Left ventricle myocardium superior (tissue), 1 donor: ENCODE measurements around the gene CCDC17. TPM values are rescaled to one million over a fixed set of nuclear protein-coding genes. Genes with fewer than 3 reads are reported as not detected.

Experiments
- ATAC-seq: fragments of 200-7000 bp; cut with Tn5 transposase; one replicate; pipeline ENCODE4 v1.9.1; 2020; ENCODE audit warnings: mild to moderate bottlenecking, moderate library complexity
- DNase-seq: peaks from one replicate; pipeline ENCODE4 v3.0.0-alpha.2; 2020
- intact Hi-C: fragments of 100-400 bp; cut with micrococcal nuclease; formaldehyde crosslinking; loops from one replicate; pipeline ENCODE4 v1.11.0; 2022
- long read RNA-seq: library from polyadenylated mRNA; unstranded; transcript quantifications from one replicate; pipeline ENCODE4 v2.0.0, GENCODE V29; 2021
- total RNA-seq: library from RNA; stranded (reverse); fragmentation: NEBNext Ultra II Directional; extraction: Animal tissue kit (Norgen Biotek cat#: 25700); gene quantifications from one replicate; pipeline ENCODE4 v1.2.1, GENCODE V29; 2021
- donor health status: DM: no; HTN: yes; CAD: no; lungs with severe emphysema.

Gene CCDC17
- 0.64 TPM for total RNA-seq
- long read RNA-seq = 0 reads

DNA sequence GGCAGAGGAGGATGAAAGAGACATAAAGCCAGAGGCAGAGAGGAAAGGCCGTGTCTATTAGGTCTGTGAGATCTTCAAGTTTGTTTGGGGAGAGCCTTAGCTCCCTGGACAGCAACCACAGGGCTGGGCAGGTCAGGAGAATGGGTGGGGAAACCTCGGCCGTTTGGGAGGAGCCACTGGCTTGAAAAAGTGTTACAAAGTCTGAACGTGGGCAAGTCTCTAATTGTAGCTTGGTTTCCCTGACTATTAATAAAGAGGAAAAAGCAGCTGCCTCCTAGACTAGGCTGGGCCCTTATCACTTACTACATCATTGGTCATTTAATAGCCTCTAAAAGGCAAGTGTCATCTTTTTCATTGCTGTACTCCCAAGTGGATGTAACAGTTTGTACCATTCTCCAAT, at the start of gene CCDC17:
Gene CCDC17 (minus strand): TSS at position 83 of the 400 bp plus-strand sequence. CDS start 145 bp downstream, outside the sequence.
- intact Hi-C loops = no loop called here
- no peak for ATAC-seq
- DNase-seq = no peak

DNA sequence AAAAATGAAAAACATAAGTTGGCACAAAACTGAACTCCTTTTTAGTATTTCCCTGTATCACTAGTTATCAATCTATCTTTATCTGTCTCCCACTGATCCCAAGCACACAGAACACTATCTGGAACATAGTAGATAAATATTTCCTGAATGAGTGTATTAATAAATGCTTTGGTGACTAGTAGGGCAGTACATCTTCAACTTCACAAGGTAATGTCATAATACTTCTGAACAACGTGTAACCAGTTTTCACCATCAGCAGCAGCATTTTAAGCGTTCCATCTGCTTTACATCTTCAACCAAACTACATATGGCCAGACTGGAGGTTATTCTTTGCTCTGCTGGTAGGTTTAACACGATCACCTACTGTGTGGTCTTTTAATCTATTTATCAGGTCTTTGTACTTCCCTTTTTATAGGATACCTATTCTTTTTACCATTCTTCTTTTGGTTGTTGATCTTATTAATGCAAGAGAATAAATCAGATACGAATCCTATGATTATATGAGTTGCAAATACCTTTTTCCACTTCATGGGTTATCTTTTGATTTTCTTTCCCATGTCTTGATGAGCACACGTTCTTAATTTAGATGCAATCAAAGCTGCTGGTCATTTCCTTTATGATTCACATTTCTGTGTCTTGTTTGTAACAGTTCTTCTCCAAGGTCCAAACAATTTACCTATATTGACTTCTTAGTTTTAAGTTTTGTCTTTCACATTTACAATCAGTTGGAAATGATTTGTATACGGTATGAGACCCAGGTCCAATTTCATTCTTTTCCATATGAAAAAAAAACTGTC, 46.2 kb upstream of the CCDC17 start:
- no peak for ATAC-seq
- DNase-seq = no peak
- intact Hi-C loops = no loop called here

DNA sequence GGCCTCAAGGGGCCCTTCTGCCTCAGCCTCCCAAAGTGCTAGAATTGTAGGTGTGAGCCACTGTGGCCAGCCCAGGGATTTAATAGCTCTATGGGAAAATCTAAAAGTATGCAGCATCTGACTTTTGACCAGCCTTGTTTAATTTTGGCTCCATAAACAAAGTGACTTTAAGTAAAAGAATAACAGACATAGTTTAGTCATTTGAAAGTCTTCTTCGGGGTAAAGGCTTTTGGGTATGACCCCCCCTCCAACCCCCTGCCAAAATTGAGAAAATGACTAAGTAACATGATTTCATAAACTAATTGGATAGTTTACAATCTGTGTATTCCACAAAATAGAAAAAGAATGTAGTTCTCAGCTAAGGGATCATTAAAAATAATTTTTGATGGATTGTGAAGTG, 45.5 kb upstream of the CCDC17 start:
- DNase-seq (no peak), ATAC-seq (no peak)
- intact Hi-C loops = no loop called here

GRCh38 chr1:45668526-45668925, 44.7 kb upstream of the CCDC17 start:
- no peak for DNase-seq
- intact Hi-C loops = no loop called here
- no peak for ATAC-seq

GRCh38 chr1:45667321-45668111, 43.7 kb upstream of the CCDC17 start:
- peak; percentile 50 for ATAC-seq
- intact Hi-C loops = no loop called here
- DNase-seq = no peak

DNA sequence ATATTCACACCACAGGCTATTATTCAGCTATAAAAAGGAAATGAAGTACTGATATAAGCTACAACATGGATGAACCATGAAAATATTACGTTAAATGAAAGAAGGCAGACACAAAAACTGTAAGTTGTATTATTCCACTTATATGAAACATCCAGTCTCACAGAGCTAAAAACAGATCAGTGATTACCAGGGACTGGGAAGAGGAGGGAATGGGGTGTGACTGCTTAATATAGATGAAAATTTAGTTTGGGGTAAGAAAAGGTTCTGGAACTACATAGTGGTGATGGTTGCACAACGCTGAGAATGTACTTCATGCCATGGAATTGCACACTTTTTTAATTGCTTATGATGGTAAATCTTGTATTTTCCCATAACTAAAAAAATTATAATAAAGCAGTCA, 43.0 kb upstream of the CCDC17 start:
- intact Hi-C loops = no loop called here
- ATAC-seq (peak; percentile 55), DNase-seq (no peak)

DNA sequence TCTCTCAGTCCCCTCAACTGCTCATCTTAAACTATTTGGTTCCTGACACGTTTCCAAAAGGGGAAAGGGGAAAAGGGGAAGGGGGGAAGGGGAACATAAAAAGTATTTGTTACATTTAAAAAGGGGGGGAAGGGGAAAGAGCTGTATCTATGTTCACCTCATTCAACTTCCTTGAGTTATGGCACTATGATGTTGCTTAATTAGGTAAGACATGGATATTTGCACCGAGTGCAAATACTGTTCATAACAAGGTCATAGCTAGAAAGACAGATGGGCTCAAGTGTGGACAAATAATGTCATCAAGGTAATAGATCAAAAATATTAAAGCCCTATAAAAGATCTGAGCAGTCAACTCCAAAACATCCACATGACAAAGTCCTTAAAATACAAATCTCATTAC, 36.5 kb upstream of the CCDC17 start:
- ATAC-seq = no peak
- intact Hi-C loops = no loop called here

GRCh38 chr1:45659222-45659621, 35.4 kb upstream of the CCDC17 start:
- ATAC-seq = no peak
- intact Hi-C loops = no loop called here
- DNase-seq = no peak

More for the DNA sequence above, 36.5 kb upstream of the CCDC17 start:
- no peak for DNase-seq

- ATAC-seq (no peak), DNase-seq (no peak)
- intact Hi-C loops = no loop called here
These were observed 34.3 kb upstream of the CCDC17 start for GRCh38 chr1:45658171-45658570.

DNA sequence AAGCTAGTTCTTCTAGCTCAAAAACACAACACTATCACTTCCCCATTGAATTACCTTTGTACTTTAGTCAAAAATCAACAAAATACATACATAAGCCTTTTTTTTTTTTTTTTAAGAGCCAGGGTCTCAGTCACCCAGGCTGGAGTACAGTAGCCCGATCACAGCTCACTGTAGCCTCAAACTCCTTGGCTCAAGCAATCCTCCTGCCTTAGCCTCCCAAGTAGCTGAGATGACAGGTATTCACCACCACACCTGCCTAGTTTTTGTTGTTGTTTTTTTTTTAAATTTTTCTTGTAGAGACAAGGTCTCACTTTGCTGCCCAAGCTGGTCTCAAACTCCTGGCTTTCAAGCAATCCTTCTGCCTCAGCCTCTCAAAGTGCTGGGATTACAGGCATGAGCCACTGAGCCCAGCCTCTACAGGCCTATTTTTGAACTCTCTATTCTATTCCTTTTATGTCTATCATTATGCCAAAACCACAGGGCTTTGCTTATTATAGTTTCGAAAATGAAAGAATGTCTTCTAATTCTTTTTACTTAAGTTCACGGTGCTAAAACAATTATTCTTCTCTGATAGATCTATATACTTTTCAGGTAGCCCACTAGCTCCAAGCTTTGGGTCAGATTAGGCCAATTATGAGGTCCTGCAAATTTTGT, 32.8 kb upstream of the CCDC17 start:
- ATAC-seq (no peak), DNase-seq (no peak)
- intact Hi-C loops = no loop called here

GRCh38 chr1:45654540-45655280, 30.9 kb upstream of the CCDC17 start:
- no peak for DNase-seq
- intact Hi-C loops = no loop called here
- ATAC-seq = no peak

DNA sequence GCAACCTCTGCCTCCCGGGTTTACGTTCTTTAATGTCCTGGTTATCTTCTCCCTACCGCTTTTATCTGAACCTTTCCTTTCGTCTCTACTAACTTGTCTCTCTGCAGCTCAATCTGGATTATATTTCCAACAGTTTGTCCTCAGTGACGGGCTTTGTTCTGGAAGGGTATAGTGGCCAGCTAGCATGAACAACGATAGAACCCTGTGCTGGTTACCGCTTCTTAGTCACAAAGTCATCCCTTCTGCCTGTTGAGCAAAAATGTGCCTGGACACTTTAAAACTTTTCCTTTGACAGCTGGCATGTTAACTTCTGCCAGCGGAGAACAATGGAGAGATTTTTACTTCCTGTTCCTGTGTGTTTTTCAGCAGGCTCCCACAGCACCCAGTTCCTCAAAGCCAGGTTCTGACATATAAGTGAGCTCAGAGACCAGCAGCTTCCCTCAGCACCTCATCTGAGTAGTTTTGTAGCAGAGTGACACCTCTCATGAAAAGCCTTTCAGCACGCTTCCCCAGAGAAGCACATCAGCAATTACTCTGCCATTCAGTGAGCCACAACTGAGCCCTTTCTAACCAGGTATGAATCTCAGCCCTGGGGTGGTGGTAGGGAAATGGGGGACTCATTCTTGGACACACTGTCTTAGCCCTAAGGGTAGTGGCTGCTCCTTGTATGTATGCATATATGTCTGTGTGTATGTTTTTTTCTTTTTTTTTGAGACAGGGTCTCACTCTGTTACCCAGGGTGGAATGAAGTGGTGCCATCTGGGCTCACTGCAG, 23.6 kb upstream of the CCDC17 start:
- peak; percentile 80 for ATAC-seq
- DNase-seq = no peak
- intact Hi-C loops = no loop called here

GRCh38 chr1:45644661-45645060, 20.8 kb upstream of the CCDC17 start:
- ATAC-seq = no peak
- intact Hi-C loops = no loop called here

DNA sequence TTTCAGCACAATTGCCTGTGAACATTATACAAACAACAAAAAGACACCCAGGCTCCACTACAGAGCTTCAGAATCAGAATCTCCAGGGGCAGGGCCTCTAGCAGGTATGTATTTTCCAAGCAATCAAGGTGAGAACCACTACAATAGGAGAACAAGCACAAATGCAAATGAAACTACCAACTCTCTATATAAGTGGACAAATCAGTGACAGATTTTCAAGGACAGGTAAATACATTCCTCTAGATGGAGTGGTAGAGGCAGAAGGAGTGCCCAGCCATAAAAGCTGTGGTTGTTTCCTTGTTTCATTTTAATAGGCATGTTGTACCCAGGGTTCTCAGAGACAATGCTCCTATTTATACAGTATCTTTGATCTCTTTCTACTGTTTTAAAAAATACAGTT, 20.1 kb upstream of the CCDC17 start:
- DNase-seq (no peak), ATAC-seq (peak; percentile 22)
- intact Hi-C loops = no loop called here

More at GRCh38 chr1:45644661-45645060, 20.8 kb upstream of the CCDC17 start:
- no peak for DNase-seq

DNA sequence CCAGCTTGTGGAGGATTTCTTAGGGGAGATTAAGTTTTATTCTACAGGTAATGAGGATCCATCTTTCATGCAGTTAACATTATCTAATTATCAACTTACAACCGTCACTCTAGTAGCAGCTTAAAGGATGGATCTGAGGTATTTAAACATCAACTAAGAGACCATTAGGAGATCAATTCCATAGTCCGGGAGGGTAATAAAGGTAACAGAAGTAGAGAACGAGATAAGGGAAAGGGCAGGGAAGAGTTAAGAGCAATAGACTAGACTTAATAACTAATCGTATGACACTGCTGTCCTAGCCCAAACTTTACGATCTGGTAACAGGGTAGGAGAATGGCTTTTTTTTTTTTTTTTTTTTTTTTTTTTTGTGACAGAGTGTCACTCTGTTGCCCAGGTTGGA, 19.5 kb upstream of the CCDC17 start:
- no peak for DNase-seq
- no peak for ATAC-seq
- intact Hi-C loops = no loop called here

GRCh38 chr1:45640293-45640692, 16.4 kb upstream of the CCDC17 start:
- DNase-seq (no peak), ATAC-seq (no peak)
- intact Hi-C loops = no loop called here

DNA sequence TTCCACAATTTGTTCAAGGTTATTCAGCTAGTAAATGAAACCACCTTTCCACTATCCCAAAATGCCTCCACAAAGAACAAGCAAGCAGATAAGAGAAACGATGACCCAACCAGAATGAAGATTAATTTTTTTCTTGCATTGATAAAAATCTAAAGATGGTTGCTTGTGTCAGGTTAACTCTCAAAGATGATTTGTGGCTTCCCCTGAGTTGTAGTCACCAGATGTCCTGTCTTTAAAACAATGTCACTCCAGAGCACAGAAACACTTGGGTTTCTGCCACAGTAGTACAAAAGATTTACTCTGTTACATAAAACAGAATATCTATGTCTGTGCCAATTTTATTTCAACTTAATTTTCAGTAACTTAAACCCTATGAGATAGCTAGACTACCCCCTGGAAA, 11.4 kb upstream of the CCDC17 start:
- intact Hi-C loops = no loop called here
- DNase-seq (no peak), ATAC-seq (peak; percentile 17)

DNA sequence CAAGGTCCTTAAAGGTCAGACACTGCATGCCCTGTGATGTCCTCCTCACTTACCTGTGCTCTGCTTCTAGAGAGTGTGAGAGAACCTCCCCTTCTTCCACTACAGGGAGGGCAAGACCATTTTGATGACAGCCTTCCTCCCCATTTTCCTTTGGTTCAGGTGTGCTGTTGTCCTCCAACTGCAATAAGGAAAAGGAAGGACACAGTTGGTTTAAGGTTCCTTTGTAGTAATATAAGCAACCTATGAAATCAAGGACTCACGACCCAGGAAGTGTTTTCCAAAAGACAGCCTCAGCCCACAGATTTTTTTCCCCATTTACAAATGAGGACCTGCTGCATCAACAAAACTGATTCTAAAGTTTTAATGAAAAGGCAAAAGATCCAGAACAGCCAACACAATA, 6.6 kb upstream of the CCDC17 start:
- intact Hi-C loops = no loop called here
- DNase-seq = no peak
- no peak for ATAC-seq

- intact Hi-C loops = no loop called here
- no peak for DNase-seq
- no peak for ATAC-seq
These were observed 5.2 kb upstream of the CCDC17 start for GRCh38 chr1:45629035-45629434.
